Testis (tissue), 2 donors: ENCODE data around the gene TICAM2.

ENCODE experiments used
- CTCF ChIP-seq, 3 experiments: fragments of 450-650 bp in 2 of 3; fragments of 200-600 bp in 1 of 3; sonication (generic) in 1 of 3; IDR thresholded peaks; one replicate each; pipeline ENCODE4 v1.5.1; 2016 to 2019; ENCODE audit warnings: antibody characterized with exemption in 3 of 3, mild to moderate bottlenecking in 2 of 3, moderate library complexity in 1 of 3
- POLR2A ChIP-seq: fragments of 450-650 bp; IDR thresholded peaks from one replicate; pipeline ENCODE4 v1.6.1; 2017; ENCODE audit warnings: antibody characterized with exemption, mild to moderate bottlenecking, moderate library complexity

GRCh38 chr5:115577741-115578140 lies 24.5 kb downstream of the TICAM2 start:
- no peak for TF ChIP-seq POLR2A
- no peak for TF ChIP-seq CTCF (IDR thresholded peaks at IDR 0.05)
